Glutamatergic neuron (in vitro differentiated cells): Measurements from ENCODE around the gene MTRFR. TPM values are rescaled to one million over a fixed set of nuclear protein-coding genes. Genes with fewer than 3 reads are reported as not detected.
"Not testable (repeated sequence)": the region's sequence is repeated elsewhere in the genome, so short reads cannot be mapped to it uniquely, and the experiment has no call there.

Source experiments
- DNase-seq: peaks from one replicate; pipeline ENCODE4 v3.0.0; 2022
- H3K27ac Mint-ChIP-seq: one replicate; pipeline ENCODE4 v1.8.0; 2020; ENCODE audit warnings: mild to moderate bottlenecking, mixed read lengths, inconsistent platforms; ENCODE audit not compliant: unreplicated experiment
- H3K27me3 Mint-ChIP-seq: one replicate; pipeline ENCODE4 v1.8.0; 2020; ENCODE audit warnings: mild to moderate bottlenecking, moderate library complexity, mixed read lengths, inconsistent platforms; ENCODE audit not compliant: unreplicated experiment
- H3K36me3 Mint-ChIP-seq: one replicate; pipeline ENCODE4 v1.8.0; 2020; ENCODE audit warnings: mild to moderate bottlenecking, mixed read lengths, inconsistent platforms; ENCODE audit not compliant: unreplicated experiment
- H3K4me1 Mint-ChIP-seq: one replicate; pipeline ENCODE4 v1.8.0; 2020; ENCODE audit warnings: mild to moderate bottlenecking, low read depth, mixed read lengths, inconsistent platforms; ENCODE audit not compliant: unreplicated experiment
- H3K4me3 Mint-ChIP-seq: one replicate; pipeline ENCODE4 v1.8.0; 2020; ENCODE audit warnings: mild to moderate bottlenecking, mixed read lengths, inconsistent platforms; ENCODE audit not compliant: unreplicated experiment
- H3K9me3 Mint-ChIP-seq: one replicate; pipeline ENCODE4 v1.8.0; 2020; ENCODE audit warnings: mild to moderate bottlenecking, moderate library complexity, mixed read lengths, inconsistent platforms; ENCODE audit not compliant: unreplicated experiment
- CTCF ChIP-seq: fragments of 200-600 bp; sonication (generic); IDR thresholded peaks from one replicate; pipeline ENCODE4 v1.5.0; 2021; ENCODE audit not compliant: partially characterized antibody, unreplicated experiment
- total RNA-seq: library from RNA; stranded (reverse); fragmentation: NEBNext Ultra II Directional; extraction: Animal tissue kit (Norgen Biotek cat#: 25700); gene quantifications from one replicate; pipeline ENCODE4 v1.2.1, GENCODE V29; 2021; ENCODE audit not compliant: unreplicated experiment

Gene MTRFR
- total RNA-seq, 1 donor from 2014 or later, result 11.1 TPM

- TF ChIP-seq CTCF, result no peak
- H3K27me3 Mint-ChIP-seq, result peaks cover 6% of the 10 kb centered on the region
- no peak for DNase-seq
- no peak overlapping the region for H3K4me3 Mint-ChIP-seq
- peaks cover 31% of the 10 kb centered on the region for H3K36me3 Mint-ChIP-seq
- H3K9me3 Mint-ChIP-seq, result peaks cover 4% of the 10 kb centered on the region
- peak overlapping the region; percentile 38 for H3K27ac Mint-ChIP-seq
- peaks cover 9% of the 10 kb centered on the region for H3K4me1 Mint-ChIP-seq
These were observed 17.5 kb downstream of the MTRFR start for GRCh38 chr12:123250471-123251383.

GRCh38 chr12:123251403-123252076 is 18.3 kb downstream of the MTRFR start:
- DNase-seq, result no peak
- no peak for TF ChIP-seq CTCF
- Mint-ChIP-seq H3K4me3 (no peak overlapping the region), H3K27me3 (peaks cover 6% of the 10 kb centered on the region), H3K36me3 (peaks cover 31% of the 10 kb centered on the region), H3K27ac (no peak overlapping the region), H3K4me1 (peaks cover 9% of the 10 kb centered on the region), H3K9me3 (peaks cover 4% of the 10 kb centered on the region)

GRCh38 chr12:123252365-123252764 is 19.1 kb downstream of the MTRFR start:
- H3K4me3 Mint-ChIP-seq, DNase-seq, H3K27ac Mint-ChIP-seq, H3K27me3 Mint-ChIP-seq, H3K9me3 Mint-ChIP-seq, H3K4me1 Mint-ChIP-seq: not testable (repeated sequence)
- H3K36me3 Mint-ChIP-seq, result peaks cover 26% of the 10 kb centered on the region

- H3K36me3 Mint-ChIP-seq, result peaks cover 18% of the 10 kb centered on the region
- peak overlapping the region; percentile 56 for H3K27ac Mint-ChIP-seq
- DNase-seq, result no peak
- peaks cover 4% of the 10 kb centered on the region for H3K4me1 Mint-ChIP-seq
- no peak for TF ChIP-seq CTCF
- peaks cover 3% of the 10 kb centered on the region for H3K9me3 Mint-ChIP-seq
- peaks cover 6% of the 10 kb centered on the region for H3K27me3 Mint-ChIP-seq
- H3K4me3 Mint-ChIP-seq, result no peak overlapping the region
These were observed 20.6 kb downstream of the MTRFR start for GRCh38 chr12:123253641-123254459.

- TF ChIP-seq CTCF, result no peak
- H3K27ac Mint-ChIP-seq, result no peak overlapping the region
- H3K4me3 Mint-ChIP-seq, result no peak overlapping the region
- H3K4me1 Mint-ChIP-seq, result peaks cover 4% of the 10 kb centered on the region
- H3K36me3 Mint-ChIP-seq, result peaks cover 14% of the 10 kb centered on the region
- peaks cover 6% of the 10 kb centered on the region for H3K27me3 Mint-ChIP-seq
- peaks cover 3% of the 10 kb centered on the region for H3K9me3 Mint-ChIP-seq
- no peak for DNase-seq
These were observed 21.7 kb downstream of the MTRFR start for GRCh38 chr12:123254853-123255446.
